SKM-1 treated with dmso at 0.1 percent for 144 hours (cell line): ENCODE data around the gene SRRD.
A peak's percentile ranks its signal among the peaks of the same experiment; 100 is the strongest.

Experiments
- DNase-seq: peaks from one replicate; lab custom pipeline; 2025; ENCODE audit not compliant: unreplicated experiment; lab: John Stamatoyannopoulos, UW

The SRRD gene

GRCh38 chr22:26481112-26481693 is 2.5 kb upstream of the SRRD start:
- no peak for DNase-seq

DNA sequence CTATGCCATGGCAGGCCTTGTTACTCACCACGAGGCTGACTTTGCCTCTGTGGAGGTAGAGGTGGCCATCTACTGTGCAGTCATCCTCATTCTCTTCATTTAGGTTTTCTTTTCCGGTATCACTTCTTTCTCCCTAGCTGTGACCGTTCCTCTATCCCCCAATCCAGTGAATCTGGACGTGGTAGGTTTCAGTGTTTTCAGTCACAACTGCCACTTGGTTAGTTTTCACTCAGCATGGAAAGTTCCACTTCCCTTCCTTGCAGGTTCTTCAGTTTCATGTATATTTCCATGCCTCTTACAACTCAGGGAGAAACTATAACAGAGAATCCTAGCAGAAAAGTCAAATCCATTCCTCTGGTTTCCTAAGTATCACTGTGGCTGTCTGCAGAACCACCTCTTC is 2.0 kb upstream of the SRRD start:
- DNase-seq, result no peak

GRCh38 chr22:26482161-26482560 is 1.5 kb upstream of the SRRD start:
- no peak for DNase-seq

DNA sequence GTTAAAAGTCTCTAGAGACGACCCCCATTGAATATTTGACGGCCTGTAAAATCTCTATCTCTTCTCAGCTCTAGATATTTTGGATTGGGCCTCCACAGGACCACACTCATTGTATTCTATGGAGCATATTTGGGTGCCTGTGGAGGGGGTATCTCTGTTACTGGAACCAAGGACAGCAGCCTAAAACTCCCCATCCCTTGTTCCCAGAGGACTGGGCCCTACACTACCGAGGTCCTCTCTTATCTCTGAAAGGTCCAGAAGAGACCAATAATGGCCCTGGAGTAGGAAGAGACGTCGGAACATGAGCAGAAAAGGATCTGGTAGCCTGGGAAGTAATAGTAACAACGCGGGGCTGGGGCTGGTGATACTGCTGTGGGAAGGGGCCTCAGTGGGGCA is 636 bp upstream of the SRRD start:
- DNase-seq, result no peak

- DNase-seq, result no peak
Observed at GRCh38 chr22:26484360-26484706, 656 bp downstream of the SRRD start.

- DNase-seq, result no peak
Observed at GRCh38 chr22:26485013-26485412, 1.3 kb downstream of the SRRD start.

- no peak for DNase-seq
Observed at GRCh38 chr22:26485806-26486390, 2.2 kb downstream of the SRRD start.

DNA sequence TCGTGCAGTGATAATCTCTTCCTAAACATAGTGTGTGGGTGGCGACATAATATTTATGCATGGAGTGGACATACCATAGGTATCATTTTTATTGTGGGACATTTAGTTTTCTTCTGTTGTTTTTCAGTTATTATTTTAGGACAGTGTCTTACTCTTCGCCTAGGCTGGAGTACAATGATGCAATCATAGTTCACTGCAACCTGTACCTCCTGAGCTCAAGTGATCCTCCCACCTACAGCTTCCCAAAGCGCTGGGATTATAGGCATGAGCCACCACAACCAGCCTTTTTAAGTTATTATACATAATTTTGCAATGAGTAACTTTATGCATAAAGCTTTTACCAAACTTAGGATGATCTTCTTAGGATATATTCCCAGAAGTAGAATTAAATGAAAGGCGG is 2.7 kb downstream of the SRRD start:
- no peak for DNase-seq

- no peak for DNase-seq
Observed at GRCh38 chr22:26487996-26488395, 4.3 kb downstream of the SRRD start.

GRCh38 chr22:26489447-26490036 is 5.9 kb downstream of the SRRD start:
- no peak for DNase-seq

DNA sequence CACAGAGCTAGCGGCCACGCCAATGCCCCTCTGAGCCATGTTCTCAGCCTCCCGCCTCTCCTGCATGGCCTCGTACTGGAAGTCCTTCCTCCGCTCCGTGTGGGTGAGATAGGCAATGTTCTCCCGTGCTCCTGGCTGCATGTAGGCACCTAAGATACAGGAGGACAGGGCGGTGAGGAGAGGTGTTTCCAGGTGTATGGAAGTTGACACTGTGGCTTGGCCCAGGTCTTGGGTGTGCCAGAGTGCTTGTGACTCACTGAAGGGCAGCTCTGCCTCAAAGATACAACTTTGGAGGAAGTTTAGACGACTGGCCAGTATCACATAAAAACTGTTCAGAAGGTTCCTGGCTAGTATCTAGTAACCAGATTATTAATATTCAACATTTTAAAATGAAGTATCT is 8.5 kb downstream of the SRRD start:
- no peak for DNase-seq

DNA sequence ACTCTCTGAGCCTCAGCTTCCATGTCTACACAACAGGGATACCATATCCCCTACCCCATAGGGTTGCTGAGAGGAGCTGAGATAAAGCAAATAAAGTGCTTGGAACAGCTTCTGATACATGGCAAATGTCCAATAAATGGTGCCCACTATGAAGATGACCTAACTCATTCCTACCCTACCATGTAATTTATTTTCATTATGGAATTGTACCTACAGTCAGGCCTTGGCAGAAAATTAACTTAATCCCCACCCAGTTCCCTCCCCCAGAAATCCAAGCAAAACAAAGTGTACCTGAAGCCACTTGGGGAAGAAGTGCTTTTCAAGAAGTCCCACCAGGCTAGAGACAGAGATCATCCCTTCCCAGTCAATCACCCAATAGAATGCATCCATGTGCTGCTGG is 10.8 kb downstream of the SRRD start:
- no peak for DNase-seq

DNA sequence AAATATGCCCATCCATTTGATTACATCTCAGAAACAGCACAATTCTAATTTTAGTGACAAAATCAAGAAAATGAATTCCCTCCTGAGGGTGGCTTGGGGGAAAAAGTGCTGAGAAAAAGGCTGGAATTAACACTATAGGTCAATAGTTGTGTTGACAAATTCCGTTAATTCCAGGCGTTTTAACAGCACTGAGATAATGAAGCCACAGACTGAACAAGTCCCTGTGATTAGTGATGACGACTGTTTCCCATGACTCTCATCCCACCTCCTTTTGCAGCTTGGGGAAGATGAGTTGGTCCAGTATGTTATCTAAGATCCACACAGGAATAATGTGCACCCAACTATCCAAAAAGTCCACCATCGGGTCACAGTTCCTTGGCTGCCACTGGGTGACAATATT is 12.8 kb downstream of the SRRD start:
- DNase-seq, result no peak

- no peak for DNase-seq
Observed at GRCh38 chr22:26499188-26499703, 15.6 kb downstream of the SRRD start.

- no peak for DNase-seq
Observed at GRCh38 chr22:26501996-26502395, 18.3 kb downstream of the SRRD start.

DNA sequence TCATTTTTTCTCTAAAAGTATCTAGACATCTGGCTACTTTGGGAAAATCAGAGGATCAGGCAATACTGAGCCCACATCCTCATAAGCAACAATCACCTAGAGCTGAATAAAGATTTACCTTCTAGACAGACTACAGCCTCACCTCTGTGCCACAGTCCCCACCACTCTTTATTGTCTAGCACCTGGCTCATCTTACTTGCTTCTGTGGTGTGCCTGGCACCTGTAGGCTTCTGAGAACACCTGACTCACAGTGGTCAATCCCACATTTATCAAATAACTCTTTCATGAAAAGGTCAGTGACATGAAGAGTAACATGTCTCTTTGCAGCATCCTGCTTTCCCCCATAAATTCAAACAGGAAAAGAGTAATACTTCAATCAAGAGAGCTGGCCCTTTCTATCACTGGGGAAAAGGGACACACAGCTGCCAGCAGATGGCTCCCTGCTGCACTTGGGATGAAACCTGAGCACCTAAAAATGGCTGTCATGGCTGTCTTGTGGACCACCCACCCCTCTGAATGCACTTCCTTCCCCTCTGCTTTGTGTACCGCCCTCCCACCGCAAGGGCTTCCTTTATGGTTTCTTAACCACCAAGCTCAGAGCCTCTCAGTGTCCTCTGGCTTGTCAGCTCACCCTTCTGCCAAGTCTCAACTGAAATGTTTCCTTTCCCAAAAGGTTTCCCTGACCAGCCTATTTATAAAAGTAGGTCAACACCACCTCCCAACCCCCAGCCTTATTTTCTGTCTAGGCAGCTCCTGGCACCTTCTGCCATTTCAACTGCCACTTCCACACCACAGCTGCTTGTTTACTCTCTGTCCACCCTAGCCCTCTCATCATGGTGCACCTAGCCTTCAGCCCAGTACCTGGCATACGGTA is 19.2 kb downstream of the SRRD start:
- DNase-seq, result peak; percentile 68

DNA sequence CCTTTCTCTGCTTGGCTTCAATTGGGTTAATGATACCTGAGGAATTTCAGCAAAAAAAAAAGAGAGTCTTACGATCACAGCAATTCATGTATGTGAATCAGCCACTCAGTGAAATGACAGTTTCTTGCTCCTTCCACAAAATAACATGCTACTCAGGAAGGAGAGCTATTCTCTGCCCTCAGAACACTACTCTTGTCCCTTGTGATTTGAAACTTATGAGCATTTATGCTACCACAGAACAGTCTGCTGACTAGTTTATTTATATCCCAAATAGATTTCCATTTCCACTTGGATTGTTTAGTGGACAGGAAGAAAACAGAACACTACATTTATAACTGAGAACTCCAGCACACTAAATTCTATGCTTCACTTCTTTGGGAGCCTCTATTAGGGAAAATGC is 20.1 kb downstream of the SRRD start:
- no peak for DNase-seq

DNA sequence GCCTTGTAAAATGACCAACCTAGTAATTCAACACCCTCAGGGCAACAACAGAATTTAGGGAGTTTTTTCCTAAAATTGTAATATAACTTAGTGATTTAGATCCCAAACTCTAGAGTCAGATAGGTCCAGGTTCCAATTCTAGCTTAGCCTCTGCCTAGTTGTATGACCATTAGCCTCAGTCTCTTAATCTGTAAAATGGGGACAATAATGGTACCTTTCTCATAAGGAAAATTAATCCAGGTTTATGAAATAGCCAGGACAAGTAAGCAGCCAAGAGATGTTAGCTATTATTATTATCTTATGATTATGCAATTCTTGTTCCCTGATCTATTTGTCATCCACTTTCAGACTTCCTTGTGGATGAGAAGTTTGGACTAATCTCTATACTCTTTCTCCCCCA is 24.5 kb downstream of the SRRD start:
- no peak for DNase-seq

- peak; percentile 76 for DNase-seq
Observed at GRCh38 chr22:26512149-26512793, 28.6 kb downstream of the SRRD start, which contains the start of gene TFIP11. TFIP11 (minus strand) TSS chr22:26512473; CDS start chr22:26510272, 2,201 bp downstream.

- DNase-seq, result no peak
Observed at GRCh38 chr22:26513838-26514237, 30.2 kb downstream of the SRRD start.
